Sigmoid colon (tissue), 4 donors: ENCODE data around the gene ALX4.

Experiments
- CTCF ChIP-seq, 4 experiments: fragments of 450-650 bp in 3 of 4; fragments of 200-600 bp in 1 of 4; IDR thresholded peaks; one replicate each; pipeline ENCODE4 v1.5.1; 2016 to 2019; ENCODE audit warnings: antibody characterized with exemption in 4 of 4, mild to moderate bottlenecking in 3 of 4, moderate library complexity in 2 of 4
- POLR2A ChIP-seq, 2 donors: fragments of 450-650 bp; IDR thresholded peaks; one replicate each; pipeline ENCODE4 v1.6.1; 2016; ENCODE audit warnings: antibody characterized with exemption in 2 of 2, mild to moderate bottlenecking in 2 of 2, moderate library complexity in 2 of 2
- POLR2AphosphoS5 ChIP-seq, 4 donors: sonication (generic); formaldehyde crosslinking; IDR thresholded peaks; one replicate each; pipeline ENCODE4 v1.6.1; 2017; ENCODE audit warnings: antibody characterized with exemption in 4 of 4

DNA sequence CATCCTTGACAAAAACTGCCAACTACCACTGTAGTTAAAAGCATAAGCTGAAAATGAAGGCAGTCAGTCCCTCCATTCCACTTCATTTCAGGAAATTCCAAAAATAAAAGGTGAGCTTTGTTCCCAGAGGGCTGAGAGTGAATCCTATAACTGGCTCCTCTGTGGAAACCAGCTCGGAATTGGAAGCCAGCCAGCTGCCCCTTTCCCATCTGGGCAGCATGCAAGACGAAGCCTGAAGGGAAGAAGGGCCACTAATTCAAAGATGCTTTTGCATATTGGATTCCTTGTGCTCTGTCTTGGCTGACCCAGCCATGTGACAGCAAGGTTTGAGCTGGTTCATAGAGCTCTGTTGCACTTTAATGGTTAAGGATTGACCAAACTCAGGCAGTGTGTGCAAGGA lies 83.4 kb downstream of the ALX4 start:
- TF ChIP-seq CTCF (IDR thresholded peaks at IDR 0.05), result no peak
- TF ChIP-seq POLR2A (IDR thresholded peaks at IDR 0.05), result no peak
- no peak for TF ChIP-seq POLR2AphosphoS5 (IDR thresholded peaks at IDR 0.05)
